HepG2 (cell line): ENCODE data around the gene FUT3. TPM values are rescaled to one million over a fixed set of nuclear protein-coding genes. Genes with fewer than 3 reads are reported as not detected.

Source experiments
- AKAP8 ChIP-seq: sonication (generic); formaldehyde crosslinking; IDR thresholded peaks from 2 replicates; pipeline ENCODE4 v1.5.1; 2020; ENCODE audit warnings: mild to moderate bottlenecking, missing genetic modification reagents
- HOXA3 ChIP-seq: sonication (generic); formaldehyde crosslinking; IDR thresholded peaks from 2 replicates; pipeline ENCODE4 v1.5.0; 2020; ENCODE audit warnings: missing genetic modification reagents
- IRF2 ChIP-seq: IDR thresholded peaks from 2 replicates; pipeline ENCODE4 v1.6.1; 2018; ENCODE audit warnings: missing genetic modification reagents, missing compliant biosample characterization
- KDM6A ChIP-seq: IDR thresholded peaks from 2 replicates; pipeline ENCODE4 v1.6.1; 2016; ENCODE audit warnings: low read depth
- PHF20 ChIP-seq: sonication (generic); formaldehyde crosslinking; IDR thresholded peaks from 2 replicates; pipeline ENCODE4 v1.5.0; 2020; ENCODE audit warnings: mild to moderate bottlenecking, missing genetic modification reagents
- PITX1 ChIP-seq: sonication (generic); formaldehyde crosslinking; IDR thresholded peaks from 2 replicates; pipeline ENCODE4 v1.5.1; 2020; ENCODE audit warnings: mild to moderate bottlenecking, missing genetic modification reagents
- RFXANK ChIP-seq: IDR thresholded peaks from 2 replicates; pipeline ENCODE4 v1.6.1; 2016
- U2AF2 ChIP-seq: fragments of 200-400 bp; formaldehyde crosslinking; IDR thresholded peaks from 2 replicates; pipeline ENCODE4 v1.6.1; 2017; ENCODE audit warnings: low read depth, mild to moderate bottlenecking, low read length
- ZEB1 ChIP-seq: IDR thresholded peaks from 2 replicates; pipeline ENCODE4 v1.6.1; 2012; ENCODE audit warnings: mild to moderate bottlenecking, low read depth, inconsistent platforms; ENCODE audit not compliant: insufficient replicate concordance
- ZFP36L1 ChIP-seq: sonication (generic); formaldehyde crosslinking; IDR thresholded peaks from 2 replicates; pipeline ENCODE4 v1.8.0; 2022; ENCODE audit warnings: mild to moderate bottlenecking, missing genetic modification reagents, moderate library complexity
- ZNF263 ChIP-seq: sonication (generic); formaldehyde crosslinking; IDR thresholded peaks from 2 replicates; pipeline ENCODE4 v1.4.0; 2020; ENCODE audit warnings: missing genetic modification reagents
- ZNF546 ChIP-seq: sonication (generic); formaldehyde crosslinking; conservative IDR thresholded peaks from 2 replicates; pipeline ENCODE4 v1.8.1; 2023; ENCODE audit warnings: mild to moderate bottlenecking, missing genetic modification reagents
- ZNF549 ChIP-seq: sonication (generic); formaldehyde crosslinking; IDR thresholded peaks from 2 replicates; pipeline ENCODE4 v1.5.0; 2020; ENCODE audit warnings: missing genetic modification reagents
- ZNF773 ChIP-seq: sonication (generic); formaldehyde crosslinking; IDR thresholded peaks from 2 replicates; pipeline ENCODE4 v1.4.0; 2020; ENCODE audit warnings: missing genetic modification reagents, borderline replicate concordance
- ZNF777 ChIP-seq: sonication (generic); formaldehyde crosslinking; IDR thresholded peaks from 2 replicates; pipeline ENCODE4 v1.4.0; 2020; ENCODE audit warnings: missing genetic modification reagents
- polyA plus RNA-seq, 8 experiments: library from polyadenylated mRNA; depleted of rRNA in 3 of 8; stranded (reverse) in 7 of 8; unstranded in 1 of 8; fragments of >200 nt; fragmentation: Illumina TruSeq in 4 of 8; extraction: Trizol in 4 of 8; gene quantifications; 2 replicates each; pipeline versions ENCODE4 v1.2.1 to v1.2.3, GENCODE V29; 2011 to 2016; ENCODE audit warnings: low read depth in 4 of 8, missing spikeins in 1 of 8, mixed read lengths in 1 of 8; ENCODE audit not compliant: insufficient read depth in 1 of 8
- total RNA-seq, 5 experiments: library from RNA; depleted of rRNA; stranded (reverse); fragments of >200 nt; fragmentation: Illumina TruSeq; extraction: Trizol; gene quantifications; 2 replicates each; pipeline ENCODE4 v1.2.3, GENCODE V29; 2016; ENCODE audit warnings: low read depth in 1 of 5
- TF ChIP-seq, protein P1 (sequence below): sonication (generic); formaldehyde crosslinking; IDR thresholded peaks from 2 replicates; pipeline ENCODE4 v1.4.0; 2020; ENCODE audit warnings: missing genetic modification reagents
- TF ChIP-seq, protein P2 (sequence below): sonication (generic); IDR thresholded peaks from 2 replicates; pipeline ENCODE4 v1.6.1; 2016; ENCODE audit warnings: low read depth, borderline replicate concordance
- TF ChIP-seq, protein P3 (sequence below): sonication (generic); formaldehyde crosslinking; IDR thresholded peaks from 2 replicates; pipeline ENCODE4 v1.8.1; 2023; ENCODE audit warnings: mild to moderate bottlenecking, inconsistent platforms, moderate library complexity, missing genetic modification reagents, borderline replicate concordance
- TF ChIP-seq, protein P4 (sequence below): sonication (generic); formaldehyde crosslinking; IDR thresholded peaks from 2 replicates; pipeline ENCODE4 v1.4.0; 2020; ENCODE audit warnings: low read depth, mild to moderate bottlenecking, missing genetic modification reagents
- TF ChIP-seq, protein P5 (sequence below): sonication (generic); formaldehyde crosslinking; conservative IDR thresholded peaks from 2 replicates; pipeline ENCODE4 v1.8.1; 2023; ENCODE audit warnings: missing genetic modification reagents
- TF ChIP-seq, protein P6 (sequence below): sonication (generic); formaldehyde crosslinking; IDR thresholded peaks from 2 replicates; pipeline ENCODE4 v1.4.0; 2020; ENCODE audit warnings: missing genetic modification reagents
- TF ChIP-seq, protein P7 (sequence below): sonication (generic); formaldehyde crosslinking; IDR thresholded peaks from 2 replicates; pipeline ENCODE4 v1.5.0; 2020; ENCODE audit warnings: missing genetic modification reagents

Gene FUT3
- total and polyA plus RNA-seq, 2 of the 13 experiments (the other 11 are each of a cell fraction or from before 2014, with no cell fraction given) = 0.53 to 1.1 TPM

DNA sequence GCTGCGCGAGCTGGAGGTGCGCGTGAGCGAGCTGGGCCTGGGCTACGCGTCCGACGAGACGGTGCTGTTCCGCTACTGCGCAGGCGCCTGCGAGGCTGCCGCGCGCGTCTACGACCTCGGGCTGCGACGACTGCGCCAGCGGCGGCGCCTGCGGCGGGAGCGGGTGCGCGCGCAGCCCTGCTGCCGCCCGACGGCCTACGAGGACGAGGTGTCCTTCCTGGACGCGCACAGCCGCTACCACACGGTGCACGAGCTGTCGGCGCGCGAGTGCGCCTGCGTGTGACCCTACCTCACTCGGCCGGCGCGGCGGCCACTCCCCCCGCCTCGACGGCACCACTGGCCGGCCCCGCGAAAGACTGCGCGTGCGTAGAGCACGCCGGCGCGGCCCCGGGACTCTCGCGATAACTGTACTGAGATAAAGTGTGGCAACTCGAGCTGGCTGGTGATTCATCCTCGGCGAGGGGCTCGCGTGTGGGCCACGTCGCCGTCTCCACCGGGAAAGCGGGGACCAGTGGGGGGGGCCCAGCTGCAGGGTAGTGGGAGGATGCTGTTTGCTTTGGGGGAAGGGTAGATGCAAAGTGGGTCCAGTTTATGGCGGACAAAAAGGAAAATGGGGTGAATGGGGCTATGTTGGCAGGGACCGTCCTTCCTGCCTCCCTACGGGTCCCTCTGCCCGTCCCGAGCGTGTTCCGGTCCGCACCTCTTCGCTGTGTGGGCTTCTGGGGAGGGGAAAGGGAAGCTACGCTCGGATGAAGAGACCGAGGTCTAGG, 23.2 kb downstream of the FUT3 start (continued):
- no peak for TF ChIP-seq ZNF549 (CRISPR knock-in tag)
- peak; percentile 77; the same call in 1 of the 2 replicates for TF ChIP-seq HOXA3 (CRISPR knock-in tag)
- TF ChIP-seq, protein P1, sequence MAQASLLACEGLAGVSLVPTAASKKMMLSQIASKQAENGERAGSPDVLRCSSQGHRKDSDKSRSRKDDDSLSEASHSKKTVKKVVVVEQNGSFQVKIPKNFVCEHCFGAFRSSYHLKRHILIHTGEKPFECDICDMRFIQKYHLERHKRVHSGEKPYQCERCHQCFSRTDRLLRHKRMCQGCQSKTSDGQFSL (CRISPR knock-in tag) = peak; percentile 99
- peak; percentile 47; the same call in 1 of the 2 replicates for TF ChIP-seq PITX1 (CRISPR knock-in tag)
- peak; percentile 100 for TF ChIP-seq ZNF777 (CRISPR knock-in tag)
- TF ChIP-seq, protein P2, sequence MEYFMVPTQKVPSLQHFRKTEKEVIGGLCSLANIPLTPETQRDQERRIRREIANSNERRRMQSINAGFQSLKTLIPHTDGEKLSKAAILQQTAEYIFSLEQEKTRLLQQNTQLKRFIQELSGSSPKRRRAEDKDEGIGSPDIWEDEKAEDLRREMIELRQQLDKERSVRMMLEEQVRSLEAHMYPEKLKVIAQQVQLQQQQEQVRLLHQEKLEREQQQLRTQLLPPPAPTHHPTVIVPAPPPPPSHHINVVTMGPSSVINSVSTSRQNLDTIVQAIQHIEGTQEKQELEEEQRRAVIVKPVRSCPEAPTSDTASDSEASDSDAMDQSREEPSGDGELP = peak; percentile 7; the same call in 1 of the 2 replicates
- no peak for TF ChIP-seq U2AF2
- no peak; the same call in 1 of the 2 replicates for TF ChIP-seq ZNF546 (CRISPR knock-in tag)
- TF ChIP-seq, protein P3, sequence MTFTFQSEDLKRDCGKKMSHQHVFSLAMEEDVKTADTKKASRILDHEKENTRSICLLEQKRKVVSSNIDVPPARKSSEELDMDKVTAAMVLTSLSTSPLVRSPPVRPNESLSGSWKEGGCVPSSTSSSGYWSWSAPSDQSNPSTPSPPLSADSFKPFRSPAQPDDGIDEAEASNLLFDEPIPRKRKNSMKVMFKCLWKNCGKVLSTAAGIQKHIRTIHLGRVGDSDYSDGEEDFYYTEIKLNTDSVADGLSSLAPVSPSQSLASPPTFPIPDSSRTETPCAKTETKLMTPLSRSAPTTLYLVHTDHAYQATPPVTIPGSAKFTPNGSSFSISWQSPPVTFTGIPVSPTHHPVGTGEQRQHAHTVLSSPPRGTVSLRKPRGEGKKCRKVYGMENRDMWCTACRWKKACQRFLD (CRISPR knock-in tag) = no peak; the same call in 1 of the 2 replicates
- TF ChIP-seq PHF20 = peak; percentile 52; the same call in 1 of the 2 replicates
- TF ChIP-seq ZEB1 = peak; percentile 48
- 0 out of 2 replicates have a peak, but pooled peaks have one; percentile 78 for TF ChIP-seq ZFP36L1 (CRISPR knock-in tag)
- TF ChIP-seq, protein P4, sequence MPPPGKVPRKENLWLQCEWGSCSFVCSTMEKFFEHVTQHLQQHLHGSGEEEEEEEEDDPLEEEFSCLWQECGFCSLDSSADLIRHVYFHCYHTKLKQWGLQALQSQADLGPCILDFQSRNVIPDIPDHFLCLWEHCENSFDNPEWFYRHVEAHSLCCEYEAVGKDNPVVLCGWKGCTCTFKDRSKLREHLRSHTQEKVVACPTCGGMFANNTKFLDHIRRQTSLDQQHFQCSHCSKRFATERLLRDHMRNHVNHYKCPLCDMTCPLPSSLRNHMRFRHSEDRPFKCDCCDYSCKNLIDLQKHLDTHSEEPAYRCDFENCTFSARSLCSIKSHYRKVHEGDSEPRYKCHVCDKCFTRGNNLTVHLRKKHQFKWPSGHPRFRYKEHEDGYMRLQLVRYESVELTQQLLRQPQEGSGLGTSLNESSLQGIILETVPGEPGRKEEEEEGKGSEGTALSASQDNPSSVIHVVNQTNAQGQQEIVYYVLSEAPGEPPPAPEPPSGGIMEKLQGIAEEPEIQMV (CRISPR knock-in tag) = peak; percentile 87
- no peak for TF ChIP-seq ZNF773 (CRISPR knock-in tag)
- TF ChIP-seq, protein P5, sequence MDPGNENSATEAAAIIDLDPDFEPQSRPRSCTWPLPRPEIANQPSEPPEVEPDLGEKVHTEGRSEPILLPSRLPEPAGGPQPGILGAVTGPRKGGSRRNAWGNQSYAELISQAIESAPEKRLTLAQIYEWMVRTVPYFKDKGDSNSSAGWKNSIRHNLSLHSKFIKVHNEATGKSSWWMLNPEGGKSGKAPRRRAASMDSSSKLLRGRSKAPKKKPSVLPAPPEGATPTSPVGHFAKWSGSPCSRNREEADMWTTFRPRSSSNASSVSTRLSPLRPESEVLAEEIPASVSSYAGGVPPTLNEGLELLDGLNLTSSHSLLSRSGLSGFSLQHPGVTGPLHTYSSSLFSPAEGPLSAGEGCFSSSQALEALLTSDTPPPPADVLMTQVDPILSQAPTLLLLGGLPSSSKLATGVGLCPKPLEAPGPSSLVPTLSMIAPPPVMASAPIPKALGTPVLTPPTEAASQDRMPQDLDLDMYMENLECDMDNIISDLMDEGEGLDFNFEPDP (CRISPR knock-in tag) = no peak
- TF ChIP-seq AKAP8 (CRISPR knock-in tag) = peak; percentile 100
- peak; percentile 89 for TF ChIP-seq RFXANK (CRISPR knock-in tag)
- peak; percentile 60 for TF ChIP-seq IRF2
- TF ChIP-seq, protein P6, sequence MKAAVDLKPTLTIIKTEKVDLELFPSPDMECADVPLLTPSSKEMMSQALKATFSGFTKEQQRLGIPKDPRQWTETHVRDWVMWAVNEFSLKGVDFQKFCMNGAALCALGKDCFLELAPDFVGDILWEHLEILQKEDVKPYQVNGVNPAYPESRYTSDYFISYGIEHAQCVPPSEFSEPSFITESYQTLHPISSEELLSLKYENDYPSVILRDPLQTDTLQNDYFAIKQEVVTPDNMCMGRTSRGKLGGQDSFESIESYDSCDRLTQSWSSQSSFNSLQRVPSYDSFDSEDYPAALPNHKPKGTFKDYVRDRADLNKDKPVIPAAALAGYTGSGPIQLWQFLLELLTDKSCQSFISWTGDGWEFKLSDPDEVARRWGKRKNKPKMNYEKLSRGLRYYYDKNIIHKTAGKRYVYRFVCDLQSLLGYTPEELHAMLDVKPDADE (CRISPR knock-in tag) = no peak
- peak; percentile 8; the same call in 1 of the 2 replicates for TF ChIP-seq ZNF263 (CRISPR knock-in tag)
- TF ChIP-seq, protein P7, sequence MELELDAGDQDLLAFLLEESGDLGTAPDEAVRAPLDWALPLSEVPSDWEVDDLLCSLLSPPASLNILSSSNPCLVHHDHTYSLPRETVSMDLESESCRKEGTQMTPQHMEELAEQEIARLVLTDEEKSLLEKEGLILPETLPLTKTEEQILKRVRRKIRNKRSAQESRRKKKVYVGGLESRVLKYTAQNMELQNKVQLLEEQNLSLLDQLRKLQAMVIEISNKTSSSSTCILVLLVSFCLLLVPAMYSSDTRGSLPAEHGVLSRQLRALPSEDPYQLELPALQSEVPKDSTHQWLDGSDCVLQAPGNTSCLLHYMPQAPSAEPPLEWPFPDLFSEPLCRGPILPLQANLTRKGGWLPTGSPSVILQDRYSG (CRISPR knock-in tag) = no peak; the same call in 1 of the 2 replicates
- 0 out of 2 replicates have a peak, but pooled peaks have one; percentile 36 for TF ChIP-seq KDM6A (CRISPR knock-in tag)
